H1 (cell line): Measurements from ENCODE around the gene DEXI. TPM values are rescaled to one million over a fixed set of nuclear protein-coding genes. Genes with fewer than 3 reads are reported as not detected.

Experiments
- CTCF ChIA-PET: fragments of 300-600 bp; sonication (Branson Sonifier 250); formaldehyde crosslinking; loops from one replicate; lab custom pipeline; 2021; ENCODE audit not compliant: partially characterized antibody; lab: Charles Lee
- POLR2A ChIA-PET: fragments of 300-600 bp; sonication (Branson Sonifier 250); formaldehyde crosslinking; loops from one replicate; lab custom pipeline; 2021; ENCODE audit warnings: inconsistent platforms; ENCODE audit not compliant: partially characterized antibody; lab: Charles Lee
- DNase-seq, 2 experiments: peaks; one replicate each; pipeline versions ENCODE4 v3.0.0 to v3.0.0-alpha.2; 2010 to 2022; ENCODE audit warnings: low spot score in 2 of 2, low read depth in 1 of 2, mixed read lengths in 1 of 2
- FAIRE-seq: peaks from 2 replicates; lab custom pipeline; 2011; peaks lifted over from hg19 to GRCh38; lab: Jason Lieb, UNC
- H2AFZ ChIP-seq: 2 replicates; pipeline ENCODE4 v1.8.1; 2012; ENCODE audit warnings: low read length, inconsistent platforms
- H2AK5ac ChIP-seq: 2 replicates; pipeline ENCODE4 v1.6.1; 2013; ENCODE audit warnings: low read depth, low read length
- H2BK120ac ChIP-seq: replicated peaks from 2 replicates; pipeline ENCODE3; 2013; ENCODE audit warnings: low read depth, low read length, inconsistent platforms
- H2BK12ac ChIP-seq: 2 replicates; pipeline ENCODE4 v1.6.1; 2013; ENCODE audit warnings: low read depth, low read length
- H2BK15ac ChIP-seq: 2 replicates; pipeline ENCODE4 v1.6.1; 2013; ENCODE audit warnings: low read length
- H2BK20ac ChIP-seq: 2 replicates; pipeline ENCODE4 v1.6.1; 2013; ENCODE audit warnings: low read length
- H2BK5ac ChIP-seq: 2 replicates; pipeline ENCODE4 v1.6.1; 2013; ENCODE audit warnings: low read depth, low read length
- H3K14ac ChIP-seq: 2 replicates; pipeline ENCODE4 v1.6.1; 2013; ENCODE audit warnings: inconsistent platforms; ENCODE audit not compliant: insufficient read length
- H3K18ac ChIP-seq: 2 replicates; pipeline ENCODE4 v1.6.1; 2013; ENCODE audit warnings: low read length; ENCODE audit errors: extremely low read depth
- H3K23ac ChIP-seq: 2 replicates; pipeline ENCODE4 v1.6.1; 2013; ENCODE audit warnings: inconsistent platforms; ENCODE audit not compliant: insufficient read length
- H3K23me2 ChIP-seq: 2 replicates; pipeline ENCODE4 v1.6.1; 2013; ENCODE audit warnings: low read depth, low read length
- H3K27ac ChIP-seq: 2 replicates; pipeline ENCODE4 v1.6.1; 2011; ENCODE audit warnings: low read depth, low read length, inconsistent platforms
- H3K27me3 ChIP-seq, 4 experiments: replicated peaks in 1 of 4; 1 replicate in 1 of 4; 2 replicates in 3 of 4; pipeline versions ENCODE4 v1.6.1 to v1.8.1; 2011 to 2013; ENCODE audit warnings: low read length in 3 of 4, mild to moderate bottlenecking in 3 of 4, inconsistent platforms in 2 of 4, mixed read lengths in 2 of 4, moderate library complexity in 1 of 4; ENCODE audit not compliant: control insufficient read depth in 3 of 4, insufficient read depth in 3 of 4; ENCODE audit errors: extremely low read depth in 1 of 4
- H3K36me3 ChIP-seq, 4 experiments: 2 replicates each; pipeline versions ENCODE4 v1.6.1 to v1.8.1; 2011 to 2013; ENCODE audit warnings: mild to moderate bottlenecking in 4 of 4, low read length in 3 of 4, moderate library complexity in 2 of 4, control low read depth in 1 of 4, inconsistent platforms in 1 of 4; ENCODE audit not compliant: insufficient read depth in 4 of 4, control insufficient read depth in 2 of 4
- H3K4ac ChIP-seq: replicated peaks from 2 replicates; pipeline ENCODE3; 2013; ENCODE audit warnings: low read length, low read depth, mixed read lengths, inconsistent platforms; ENCODE audit not compliant: insufficient read length
- H3K4me1 ChIP-seq, 4 experiments: replicated peaks in 1 of 4; 1 replicate in 1 of 4; 2 replicates in 3 of 4; pipeline versions ENCODE4 v1.6.1 to v1.8.1; 2011 to 2013; ENCODE audit warnings: low read length in 3 of 4, inconsistent platforms in 2 of 4, mixed read lengths in 1 of 4; ENCODE audit not compliant: insufficient read depth in 4 of 4, control insufficient read depth in 3 of 4
- H3K4me2 ChIP-seq, 2 experiments: 2 replicates each; pipeline versions ENCODE4 v1.6.1 to v1.8.1; 2011 to 2013; ENCODE audit warnings: low read depth in 2 of 2, low read length in 2 of 2, control low read depth in 1 of 2, inconsistent platforms in 1 of 2, mild to moderate bottlenecking in 1 of 2; ENCODE audit not compliant: insufficient read depth in 1 of 2
- H3K4me3 ChIP-seq, 4 experiments: fragments of 200-600, 300-600 bp in 1 of 4; sonication (generic), shearing (Covaris generic), sonication (Bioruptor Twin) in 1 of 4; 2 replicates each; pipeline versions ENCODE4 v1.5.1 to v1.8.1; 2011 to 2016; ENCODE audit warnings: low read length in 4 of 4, low read depth in 3 of 4, control low read depth in 2 of 4, inconsistent platforms in 2 of 4, mild to moderate bottlenecking in 2 of 4, mixed read lengths in 1 of 4, moderate library complexity in 1 of 4; ENCODE audit not compliant: insufficient read depth in 2 of 4; ENCODE audit errors: extremely low read depth in 1 of 4
- H3K56ac ChIP-seq: replicated peaks from 2 replicates; pipeline ENCODE3; 2013; ENCODE audit warnings: low read depth, mild to moderate bottlenecking, mixed read lengths, low read length, inconsistent platforms; ENCODE audit not compliant: insufficient read length
- H3K79me1 ChIP-seq: 2 replicates; pipeline ENCODE4 v1.6.1; 2013; ENCODE audit warnings: low read depth, low read length, control low read depth
- H3K79me2 ChIP-seq, 2 experiments: 2 replicates each; pipeline versions ENCODE4 v1.6.1 to v1.8.1; 2012 to 2013; ENCODE audit warnings: low read length in 2 of 2, mild to moderate bottlenecking in 2 of 2, inconsistent platforms in 1 of 2; ENCODE audit not compliant: insufficient read depth in 2 of 2, control insufficient read depth in 1 of 2
- H3K9ac ChIP-seq, 4 experiments: replicated peaks in 1 of 4; 1 replicate in 1 of 4; 2 replicates in 3 of 4; pipeline versions ENCODE4 v1.6.1 to v1.8.1; 2011 to 2013; ENCODE audit warnings: low read depth in 3 of 4, low read length in 3 of 4, control low read depth in 2 of 4, mild to moderate bottlenecking in 2 of 4, moderate library complexity in 2 of 4, inconsistent platforms in 1 of 4; ENCODE audit errors: extremely low read depth in 1 of 4
- H3K9me3 ChIP-seq, 2 experiments: 2 replicates each; pipeline versions ENCODE4 v1.6.1 to v1.8.1; 2012 to 2013; ENCODE audit warnings: mild to moderate bottlenecking in 2 of 2, moderate library complexity in 2 of 2, control low read depth in 1 of 2, inconsistent platforms in 1 of 2, low read depth in 1 of 2, low read length in 1 of 2, mixed read lengths in 1 of 2; ENCODE audit not compliant: insufficient read depth in 2 of 2
- H4K20me1 ChIP-seq, 2 experiments: replicated peaks in 1 of 2; 2 replicates each; pipeline versions ENCODE3 to v1.8.1; 2011 to 2013; ENCODE audit warnings: inconsistent platforms in 2 of 2, low read length in 2 of 2, mild to moderate bottlenecking in 1 of 2; ENCODE audit not compliant: insufficient read depth in 2 of 2, control insufficient read depth in 1 of 2
- H4K5ac ChIP-seq: 2 replicates; pipeline ENCODE4 v1.6.1; 2013; ENCODE audit warnings: low read length, low read depth, mixed read lengths, inconsistent platforms; ENCODE audit not compliant: insufficient read length
- H4K8ac ChIP-seq: 2 replicates; pipeline ENCODE4 v1.8.0; 2013; ENCODE audit warnings: mild to moderate bottlenecking, moderate library complexity, low read length, inconsistent platforms; ENCODE audit not compliant: insufficient read depth; ENCODE audit errors: extremely low read depth
- H4K91ac ChIP-seq: replicated peaks from 2 replicates; pipeline ENCODE3; 2013; ENCODE audit warnings: low read length, mixed read lengths, inconsistent platforms; ENCODE audit not compliant: insufficient read length
- BACH1 ChIP-seq: IDR thresholded peaks from 2 replicates; pipeline ENCODE4 v1.6.1; 2012; ENCODE audit warnings: low read length, improper control_type of control experiment
- CEBPB ChIP-seq: IDR thresholded peaks from 2 replicates; pipeline ENCODE4 v1.6.1; 2012; ENCODE audit warnings: low read depth, low read length
- CTCF ChIP-seq, 3 experiments: IDR thresholded peaks; 1 replicate in 2 of 3; 2 replicates in 1 of 3; pipeline versions ENCODE4 v1.5.1 to v1.6.1; 2011; ENCODE audit warnings: low read length in 3 of 3, mild to moderate bottlenecking in 3 of 3, inconsistent platforms in 2 of 3, low read depth in 1 of 3, moderate library complexity in 1 of 3; ENCODE audit not compliant: insufficient read depth in 1 of 3; ENCODE audit errors: control extremely low read depth in 1 of 3
- FOSL1 ChIP-seq: IDR thresholded peaks from 2 replicates; pipeline ENCODE4 v1.6.1; 2011; ENCODE audit warnings: mild to moderate bottlenecking, low read depth, low read length, moderate library complexity; ENCODE audit not compliant: insufficient read depth
- KDM5A ChIP-seq: fragments of 200-600 bp; IDR thresholded peaks from 2 replicates; pipeline ENCODE4 v1.7.1; 2012; ENCODE audit warnings: mild to moderate bottlenecking, low read length, inconsistent platforms, mixed read lengths
- NRF1 ChIP-seq: IDR thresholded peaks from 2 replicates; pipeline ENCODE4 v1.6.1; 2011; ENCODE audit warnings: mild to moderate bottlenecking, low read depth, low read length, improper control_type of control experiment
- RAD21 ChIP-seq, 2 experiments: IDR thresholded peaks in 1 of 2; conservative IDR thresholded peaks in 1 of 2; 2 replicates each; pipeline ENCODE4 v1.6.1; 2011; ENCODE audit warnings: low read depth in 2 of 2, low read length in 2 of 2, improper control_type of control experiment in 1 of 2, inconsistent platforms in 1 of 2, mild to moderate bottlenecking in 1 of 2, moderate library complexity in 1 of 2
- SAP30 ChIP-seq: fragments of 300-600 bp; sonication (generic); IDR thresholded peaks from 2 replicates; pipeline ENCODE4 v1.7.1; 2012; ENCODE audit warnings: low read length, moderate library complexity, mild to moderate bottlenecking, inconsistent platforms; ENCODE audit not compliant: insufficient read depth, insufficient replicate concordance
- SIRT6 ChIP-seq: IDR thresholded peaks from one replicate; pipeline ENCODE4 v1.7.1; 2012; ENCODE audit warnings: low read length, inconsistent platforms
- SP2 ChIP-seq: IDR thresholded peaks from 2 replicates; pipeline ENCODE4 v1.6.1; 2012; ENCODE audit warnings: mild to moderate bottlenecking, low read length, inconsistent platforms
- TAF1 ChIP-seq: IDR thresholded peaks from 2 replicates; pipeline ENCODE4 v1.6.1; 2011; ENCODE audit warnings: mild to moderate bottlenecking, low read depth, low read length
- WGBS, 2 experiments: shearing (Covaris generic) in 1 of 2; methylation state at CpG; one replicate each; pipeline versions ENCODE4 v1.1.6 to v1.1.7; 2013 to 2015; ENCODE audit warnings: low lambda C conversion rate in 2 of 2, mixed read lengths in 2 of 2, inconsistent platforms in 1 of 2, low coverage in 1 of 2, missing lambda C conversion rate in 1 of 2; ENCODE audit not compliant: insufficient replicate concordance in 2 of 2, insufficient coverage in 1 of 2, insufficient read length in 1 of 2; ENCODE audit errors: extremely low coverage in 1 of 2, missing lambda C conversion rate in 1 of 2; 5-methylcytosine and 5-hydroxymethylcytosine counted together
- polyA plus RNA-seq, 7 experiments: library from polyadenylated mRNA; depleted of rRNA in 3 of 7; stranded (reverse) in 5 of 7; unstranded in 2 of 7; fragments of >200 nt in 5 of 7; fragments of 200-250 nt in 2 of 7; gene quantifications; 1 replicate in 5 of 7; 2 replicates in 1 of 7; 4 replicates in 1 of 7; pipeline versions ENCODE4 v1.2.1 to v1.2.3, GENCODE V29; 2011 to 2013; ENCODE audit warnings: missing spikeins in 2 of 7, mixed read lengths in 2 of 7
- total RNA-seq: library from RNA; stranded (reverse); fragmentation: NEBNext Ultra II Directional; extraction: Animal tissue kit (Norgen Biotek cat#: 25700); gene quantifications from 2 replicates; pipeline ENCODE4 v1.2.1, GENCODE V29; 2021

Gene DEXI
- total and polyA plus RNA-seq, 2 of the 8 experiments (the other 6 are each of a cell fraction or from before 2014, with no cell fraction given): 39.5 to 47.3 TPM

GRCh38 chr16:10981697-10982216 is 39.5 kb upstream of the DEXI start:
- H3K23ac ChIP-seq: no peak overlapping the region
- no peak overlapping the region for H2AK5ac ChIP-seq
- no peak overlapping the region for H3K18ac ChIP-seq
- no peak overlapping the region for H2AFZ ChIP-seq
- DNase-seq (peak in 1 of 2 experiments; percentile 69), FAIRE-seq (no peak)
- H3K4me1 ChIP-seq: 0 out of 7 replicates have a peak, but pooled peaks cover 0 to 2% (median 0%) of the 10 kb centered on the region in 4 experiments
- no peak overlapping the region for H3K56ac ChIP-seq
- H3K4me2 ChIP-seq: no peak overlapping the region
- no peaks in the 10 kb centered on the region for H3K79me2 ChIP-seq
- no peaks in the 10 kb centered on the region for H3K23me2 ChIP-seq
- H2BK5ac ChIP-seq: no peak overlapping the region
- no peak overlapping the region for H4K5ac ChIP-seq
- no peak overlapping the region for H2BK20ac ChIP-seq
- H3K14ac ChIP-seq: no peak overlapping the region
- H2BK15ac ChIP-seq: no peak overlapping the region
- 73% methylated on average over 4 of the region's 4 CpGs; no CpG with 5 or more reads in 1 of the 2 experiments for WGBS, 2 experiments
- no peak overlapping the region for H3K27ac ChIP-seq
- H3K4ac ChIP-seq: no peak overlapping the region
- H4K8ac ChIP-seq: no peak overlapping the region
- no peak overlapping the region for H2BK120ac ChIP-seq
- H4K91ac ChIP-seq: no peak overlapping the region
- H3K27me3 ChIP-seq: no peaks in the 10 kb centered on the region
- no peak overlapping the region for H3K9ac ChIP-seq
- H3K9me3 ChIP-seq: no peaks in the 10 kb centered on the region
- H2BK12ac ChIP-seq: no peak overlapping the region
- H4K20me1 ChIP-seq: peaks cover 0 to 3% of the 10 kb centered on the region in 2 experiments
- no peaks in the 10 kb centered on the region; a peak in 1 of 8 replicates for H3K36me3 ChIP-seq
- H3K79me1 ChIP-seq: no peaks in the 10 kb centered on the region
- ChIA-PET POLR2A (interaction anchor here (0.6 kb wide), 1 partner anchor 385 kb away, joined by 3 read pairs; no protein-coding TSS in a partner anchor), CTCF (interaction anchor here (0.7 to 6.2 kb wide), 11 partner anchors 8 to 405 kb away, joined by 3 to 67 read pairs (median 4); no protein-coding TSS in a partner anchor)
- H3K4me3 ChIP-seq: no peak overlapping the region
- TF ChIP-seq KDM5A (no peak), RAD21 (IDR thresholded peaks at IDR 0.05 in 1 of 2, conservative IDR thresholded peaks at IDR 0.05 in 1 of 2; ENCODE audit: low read depth in 2 of 2, low read length in 2 of 2) (peak; percentile 52 to 66), BACH1 (no peak), FOSL1 (no peak), SP2 (peak; percentile 57; the same call in 1 of the 2 replicates), SAP30 (no peak), TAF1 (no peak), CTCF (IDR thresholded peaks at IDR 0.05; ENCODE audit: control extremely low read depth in 1 of 3, insufficient read depth in 1 of 3, low read depth in 1 of 3, low read length in 3 of 3) (peak; percentile 75 to 94 (median 86)), CEBPB (no peak), SIRT6 (no peak), NRF1 (no peak)
